ENCODE results near the gene SLC16A10.

DNA sequence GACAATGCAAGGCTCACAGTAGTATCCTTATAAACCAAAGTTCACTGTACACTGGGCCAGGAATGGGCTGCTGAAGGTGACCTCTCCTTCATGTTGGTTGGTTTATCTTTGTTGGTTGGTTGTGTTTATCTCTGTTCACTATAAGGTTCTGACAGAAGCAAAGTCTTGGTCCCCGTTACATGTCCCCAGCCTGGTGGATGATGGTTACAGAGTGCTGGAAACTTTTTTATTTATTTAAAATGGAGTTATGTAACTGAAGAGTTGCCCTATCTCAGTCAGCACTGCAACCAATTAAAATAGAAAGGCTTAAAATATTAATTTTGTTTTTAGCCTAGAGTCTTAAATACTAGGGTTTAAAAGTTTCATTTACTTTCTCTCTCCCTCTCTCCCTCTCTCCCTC, 100.6 kb downstream of the SLC16A10 start:
- TF ChIP-seq, protein P1, sequence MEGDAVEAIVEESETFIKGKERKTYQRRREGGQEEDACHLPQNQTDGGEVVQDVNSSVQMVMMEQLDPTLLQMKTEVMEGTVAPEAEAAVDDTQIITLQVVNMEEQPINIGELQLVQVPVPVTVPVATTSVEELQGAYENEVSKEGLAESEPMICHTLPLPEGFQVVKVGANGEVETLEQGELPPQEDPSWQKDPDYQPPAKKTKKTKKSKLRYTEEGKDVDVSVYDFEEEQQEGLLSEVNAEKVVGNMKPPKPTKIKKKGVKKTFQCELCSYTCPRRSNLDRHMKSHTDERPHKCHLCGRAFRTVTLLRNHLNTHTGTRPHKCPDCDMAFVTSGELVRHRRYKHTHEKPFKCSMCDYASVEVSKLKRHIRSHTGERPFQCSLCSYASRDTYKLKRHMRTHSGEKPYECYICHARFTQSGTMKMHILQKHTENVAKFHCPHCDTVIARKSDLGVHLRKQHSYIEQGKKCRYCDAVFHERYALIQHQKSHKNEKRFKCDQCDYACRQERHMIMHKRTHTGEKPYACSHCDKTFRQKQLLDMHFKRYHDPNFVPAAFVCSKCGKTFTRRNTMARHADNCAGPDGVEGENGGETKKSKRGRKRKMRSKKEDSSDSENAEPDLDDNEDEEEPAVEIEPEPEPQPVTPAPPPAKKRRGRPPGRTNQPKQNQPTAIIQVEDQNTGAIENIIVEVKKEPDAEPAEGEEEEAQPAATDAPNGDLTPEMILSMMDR (IDR thresholded peaks at IDR 0.05), result no peak
- no peak for TF ChIP-seq ZFX (IDR thresholded peaks at IDR 0.05; ENCODE audit: borderline replicate concordance)
